ENCODE data around the gene PSRC1.

The PSRC1 gene

GRCh38 chr1:109283748-109284600 lies 1.0 kb upstream of the PSRC1 start:
- no peak for TF ChIP-seq HDGF (IDR thresholded peaks at IDR 0.05; ENCODE audit: borderline replicate concordance)
- no peak for TF ChIP-seq L3MBTL2 (conservative IDR thresholded peaks at IDR 0.05)
- TF ChIP-seq SP1 (IDR thresholded peaks at IDR 0.05) = no peak
- no peak for TF ChIP-seq FOXK2 (IDR thresholded peaks at IDR 0.05)
- TF ChIP-seq ELF4 (IDR thresholded peaks at IDR 0.05) = no peak
- TF ChIP-seq ZNF384 (IDR thresholded peaks at IDR 0.05) = no peak
- no peak for TF ChIP-seq SUZ12 (IDR thresholded peaks at IDR 0.05)
- TF ChIP-seq CTBP1 (IDR thresholded peaks at IDR 0.05; ENCODE audit: borderline replicate concordance) = no peak
- TF ChIP-seq NFRKB (IDR thresholded peaks at IDR 0.05) = no peak
- TF ChIP-seq ARNT (IDR thresholded peaks at IDR 0.05) = no peak
- TF ChIP-seq LEF1 (IDR thresholded peaks at IDR 0.05; ENCODE audit: borderline replicate concordance) = no peak
- no peak for TF ChIP-seq TARDBP (IDR thresholded peaks at IDR 0.05)
- no peak for TF ChIP-seq PKNOX1 (IDR thresholded peaks at IDR 0.05)
- CTCF ChIA-PET = interaction anchor here (1.6 to 2.1 kb wide), 2 partner anchors 114 to 207 kb away, joined by 5 to 7 read pairs; partner anchors contain the start of gene SORT1
- DNase-seq (ENCODE audit: extremely low spot score) = no peak
- POLR2A ChIA-PET = interaction anchor here (1.5 to 2.1 kb wide), 6 partner anchors 12 to 141 kb away, joined by 3 to 18 read pairs (median 8); partner anchors contain the start of genes CELSR2 and SORT1

- no peak for TF ChIP-seq SP1 (IDR thresholded peaks at IDR 0.05)
- TF ChIP-seq PKNOX1 (IDR thresholded peaks at IDR 0.05) = no peak
- TF ChIP-seq ARNT (IDR thresholded peaks at IDR 0.05) = no peak
- TF ChIP-seq SUZ12 (IDR thresholded peaks at IDR 0.05) = no peak
- TF ChIP-seq FOXA1 (IDR thresholded peaks at IDR 0.05) = no peak
- TF ChIP-seq CTBP1 (IDR thresholded peaks at IDR 0.05; ENCODE audit: borderline replicate concordance) = no peak
- TF ChIP-seq ELF4 (IDR thresholded peaks at IDR 0.05) = no peak
- DNase-seq (ENCODE audit: extremely low spot score) = no peak
- ChIA-PET POLR2A (interaction anchor here (0.6 to 2.1 kb wide), 26 partner anchors 10 to 248 kb away, joined by 3 to 18 read pairs (median 4); partner anchors contain the start of genes CELSR2, MYBPHL, SARS1 and SORT1), CTCF (interaction anchor here (0.6 to 2.1 kb wide), 6 partner anchors 108 to 259 kb away, joined by 3 to 7 read pairs (median 4); partner anchors contain the start of genes CYB561D1 and SORT1)
Observed at GRCh38 chr1:109282497-109282951, 421 bp downstream of the PSRC1 start.

GRCh38 chr1:109281680-109282496 lies 1.1 kb downstream of the PSRC1 start:
- ChIA-PET CTCF (interaction anchor here (0.6 to 2.1 kb wide), 4 partner anchors 116 to 259 kb away, joined by 3 to 7 read pairs (median 4); partner anchors contain the start of gene SORT1), POLR2A (interaction anchor here (0.9 to 2.1 kb wide), 12 partner anchors 15 to 179 kb away, joined by 3 to 18 read pairs (median 5); partner anchors contain the start of genes MYBPHL, SARS1 and SORT1)
- no peak for DNase-seq (ENCODE audit: extremely low spot score)
- TF ChIP-seq BHLHE40 (IDR thresholded peaks at IDR 0.05; ENCODE audit: borderline replicate concordance) (no peak), TARDBP (IDR thresholded peaks at IDR 0.05) (no peak), FOXA1 (IDR thresholded peaks at IDR 0.05) (no peak), FOXM1 (IDR thresholded peaks at IDR 0.05; ENCODE audit: borderline replicate concordance) (no peak), CTBP1 (IDR thresholded peaks at IDR 0.05; ENCODE audit: borderline replicate concordance) (no peak), HDGF (IDR thresholded peaks at IDR 0.05; ENCODE audit: borderline replicate concordance) (no peak), LEF1 (IDR thresholded peaks at IDR 0.05; ENCODE audit: borderline replicate concordance) (no peak), SUZ12 (IDR thresholded peaks at IDR 0.05) (no peak), PKNOX1 (IDR thresholded peaks at IDR 0.05) (no peak), FOXK2 (IDR thresholded peaks at IDR 0.05) (no peak), L3MBTL2 (conservative IDR thresholded peaks at IDR 0.05) (no peak), SP1 (IDR thresholded peaks at IDR 0.05) (no peak), ZNF384 (IDR thresholded peaks at IDR 0.05) (no peak), NFRKB (IDR thresholded peaks at IDR 0.05) (no peak), ELF4 (IDR thresholded peaks at IDR 0.05) (no peak)

GRCh38 chr1:109280862-109281261 lies 2.1 kb downstream of the PSRC1 start:
- CTCF ChIA-PET = no interaction called here
- POLR2A ChIA-PET = no interaction called here
- no peak for TF ChIP-seq SUZ12 (IDR thresholded peaks at IDR 0.05)
- no peak for TF ChIP-seq FOXK2 (IDR thresholded peaks at IDR 0.05)
- no peak for TF ChIP-seq L3MBTL2 (conservative IDR thresholded peaks at IDR 0.05)
- no peak for TF ChIP-seq ARNT (IDR thresholded peaks at IDR 0.05)
- no peak for TF ChIP-seq ZNF384 (IDR thresholded peaks at IDR 0.05)
- no peak for TF ChIP-seq HDGF (IDR thresholded peaks at IDR 0.05; ENCODE audit: borderline replicate concordance)
- no peak for TF ChIP-seq PKNOX1 (IDR thresholded peaks at IDR 0.05)
- no peak for TF ChIP-seq CTBP1 (IDR thresholded peaks at IDR 0.05; ENCODE audit: borderline replicate concordance)
- no peak for TF ChIP-seq ELF4 (IDR thresholded peaks at IDR 0.05)
- no peak for TF ChIP-seq FOXM1 (IDR thresholded peaks at IDR 0.05; ENCODE audit: borderline replicate concordance)
- TF ChIP-seq FOXA1 (IDR thresholded peaks at IDR 0.05) = no peak
- no peak for TF ChIP-seq TARDBP (IDR thresholded peaks at IDR 0.05)
- TF ChIP-seq BHLHE40 (IDR thresholded peaks at IDR 0.05; ENCODE audit: borderline replicate concordance) = no peak
- no peak for TF ChIP-seq LEF1 (IDR thresholded peaks at IDR 0.05; ENCODE audit: borderline replicate concordance)
- no peak for TF ChIP-seq SP1 (IDR thresholded peaks at IDR 0.05)
- no peak for TF ChIP-seq NFRKB (IDR thresholded peaks at IDR 0.05)
- DNase-seq (ENCODE audit: extremely low spot score) = no peak

All from HEK293T (cell line).